MM.1S (cell line): ENCODE data around the gene LARGE1.

Experiments used
- CTCF ChIP-seq: fragments of 300-600 bp; sonication (generic); IDR thresholded peaks from 2 replicates; pipeline ENCODE4 v1.5.1; 2016; ENCODE audit warnings: antibody characterized with exemption, low read length, mixed read lengths
- EZH2 ChIP-seq: fragments of 300-600 bp; sonication (generic); optimal IDR thresholded peaks from 2 replicates; pipeline ENCODE3; 2017; ENCODE audit warnings: low read depth, mild to moderate bottlenecking, antibody characterized with exemption, low read length, mixed read lengths
- EZH2phosphoT487 ChIP-seq: fragments of 300-600 bp; sonication (generic); IDR thresholded peaks from 2 replicates; pipeline ENCODE4 v1.6.1; 2018; ENCODE audit warnings: antibody characterized with exemption, low read length

- no peak for TF ChIP-seq CTCF
- TF ChIP-seq EZH2phosphoT487 = no peak
- TF ChIP-seq EZH2 = no peak
Measured at GRCh38 chr22:33443683-33444082, 476.6 kb downstream of the LARGE1 start.
